IMR-90 (cell line): Measurements from ENCODE around the gene CTIF. TPM values are rescaled to one million over a fixed set of nuclear protein-coding genes. Genes with fewer than 3 reads are reported as not detected.

Experiments
- ATAC-seq: fragments of 200-7000 bp; cut with Tn5 transposase; 2 replicates; pipeline ENCODE4 v1.9.1; 2020; ENCODE audit warnings: low read depth, mild to moderate bottlenecking, moderate library complexity
- BruUV-seq: library from RNA; stranded (reverse); fragments of 400-500 nt; replicated peaks from 2 replicates; lab custom pipeline; 2021; lab: Mats Ljungman, UMichigan
- CTCF ChIA-PET: fragments of 300-600 bp; formaldehyde crosslinking; extraction: SDS; loops from one replicate; lab custom pipeline; 2021; ENCODE audit warnings: antibody characterized with exemption; lab: Yijun Ruan, JAX
- POLR2A ChIA-PET: fragments of 300-600 bp; sonication (Branson Sonifier 250); formaldehyde crosslinking; loops from one replicate; lab custom pipeline; 2022; ENCODE audit warnings: antibody characterized with exemption; ENCODE audit not compliant: unreplicated experiment; lab: Charles Lee
- DNase-seq: peaks from one replicate; pipeline ENCODE4 v3.0.0; 2013
- H2AFZ ChIP-seq: replicated peaks from 2 replicates; pipeline ENCODE3; 2013; ENCODE audit warnings: low read length, mild to moderate bottlenecking; ENCODE audit not compliant: poor library complexity
- H2AK5ac ChIP-seq: 2 replicates; pipeline ENCODE4 v1.6.1; 2013; ENCODE audit warnings: low read depth, low read length, inconsistent platforms
- H2AK9ac ChIP-seq: replicated peaks from 2 replicates; pipeline ENCODE3; 2013; ENCODE audit warnings: mild to moderate bottlenecking, low read depth, low read length, moderate library complexity; ENCODE audit not compliant: poor library complexity
- H2BK120ac ChIP-seq: 2 replicates; pipeline ENCODE4 v1.6.1; 2013; ENCODE audit warnings: low read depth, low read length, inconsistent platforms
- H2BK15ac ChIP-seq: 3 replicates; pipeline ENCODE4 v1.6.1; 2013; ENCODE audit warnings: low read depth, low read length, inconsistent platforms
- H2BK20ac ChIP-seq: 2 replicates; pipeline ENCODE4 v1.6.1; 2013; ENCODE audit warnings: low read depth, mild to moderate bottlenecking, inconsistent platforms, low read length, moderate library complexity
- H2BK5ac ChIP-seq: 2 replicates; pipeline ENCODE4 v1.6.1; 2013; ENCODE audit warnings: mild to moderate bottlenecking, low read depth, low read length, inconsistent platforms; ENCODE audit not compliant: poor library complexity, severe bottlenecking
- H3K14ac ChIP-seq: replicated peaks from 2 replicates; pipeline ENCODE4 v1.6.1; 2013; ENCODE audit warnings: low read depth, low read length, inconsistent platforms
- H3K18ac ChIP-seq: 2 replicates; pipeline ENCODE4 v1.6.1; 2013; ENCODE audit warnings: low read depth, low read length, control low read depth
- H3K23ac ChIP-seq: 2 replicates; pipeline ENCODE4 v1.6.1; 2013; ENCODE audit warnings: low read depth, low read length, inconsistent platforms
- H3K27ac ChIP-seq: 2 replicates; pipeline ENCODE4 v1.5.1; 2013; ENCODE audit warnings: mild to moderate bottlenecking, control low read depth, low read length; ENCODE audit not compliant: insufficient read depth
- H3K27me3 ChIP-seq: 2 replicates; pipeline ENCODE4 v1.6.1; 2013; ENCODE audit warnings: low read length; ENCODE audit not compliant: control insufficient read depth, insufficient read depth
- H3K36me3 ChIP-seq: 2 replicates; pipeline ENCODE4 v1.6.1; 2013; ENCODE audit warnings: low read length, mixed read lengths; ENCODE audit not compliant: control insufficient read depth, insufficient read depth
- H3K4ac ChIP-seq: 2 replicates; pipeline ENCODE4 v1.6.1; 2013; ENCODE audit warnings: low read depth, low read length, inconsistent platforms
- H3K4me1 ChIP-seq: 2 replicates; pipeline ENCODE4 v1.6.1; 2013; ENCODE audit warnings: low read length, mixed read lengths; ENCODE audit not compliant: control insufficient read depth, insufficient read depth
- H3K4me2 ChIP-seq: 2 replicates; pipeline ENCODE4 v1.6.1; 2013; ENCODE audit warnings: low read depth, mild to moderate bottlenecking, control low read depth, low read length, moderate library complexity
- H3K4me3 ChIP-seq: 2 replicates; pipeline ENCODE4 v1.5.1; 2013; ENCODE audit warnings: low read depth, mild to moderate bottlenecking, control low read depth, low read length, moderate library complexity; ENCODE audit not compliant: insufficient read depth
- H3K56ac ChIP-seq: 2 replicates; pipeline ENCODE4 v1.6.1; 2013; ENCODE audit warnings: low read length, inconsistent platforms; ENCODE audit not compliant: insufficient read depth; ENCODE audit errors: extremely low read depth
- H3K79me1 ChIP-seq, 2 experiments: 2 replicates each; pipeline ENCODE4 v1.6.1; 2013; ENCODE audit warnings: low read length in 2 of 2, inconsistent platforms in 1 of 2, low read depth in 1 of 2
- H3K9ac ChIP-seq: 2 replicates; pipeline ENCODE4 v1.6.1; 2013; ENCODE audit warnings: low read depth, low read length, control low read depth
- H3K9me1 ChIP-seq: 2 replicates; pipeline ENCODE4 v1.6.1; 2013; ENCODE audit warnings: low read length, inconsistent platforms; ENCODE audit not compliant: insufficient read depth
- H3K9me3 ChIP-seq: 2 replicates; pipeline ENCODE4 v1.6.1; 2013; ENCODE audit warnings: low read length; ENCODE audit not compliant: control insufficient read depth, insufficient read depth
- H4K20me1 ChIP-seq: 2 replicates; pipeline ENCODE4 v1.6.1; 2013; ENCODE audit warnings: low read length, inconsistent platforms; ENCODE audit not compliant: insufficient read depth
- H4K5ac ChIP-seq: 2 replicates; pipeline ENCODE4 v1.6.1; 2013; ENCODE audit warnings: mild to moderate bottlenecking, low read depth, low read length, control low read depth
- H4K8ac ChIP-seq, 2 experiments: 2 replicates each; pipeline ENCODE4 v1.6.1; 2013; ENCODE audit warnings: low read depth in 2 of 2, low read length in 2 of 2, control low read depth in 1 of 2, inconsistent platforms in 1 of 2
- H4K91ac ChIP-seq: 2 replicates; pipeline ENCODE4 v1.6.1; 2013; ENCODE audit warnings: low read depth, low read length, inconsistent platforms; ENCODE audit not compliant: insufficient read depth
- CHD1 ChIP-seq: IDR thresholded peaks from 2 replicates; pipeline ENCODE4 v1.6.1; 2012; ENCODE audit warnings: low read depth, low read length, improper control_type of control experiment
- ELK1 ChIP-seq: fragments of 150-350 bp; IDR thresholded peaks from 2 replicates; pipeline ENCODE4 v1.6.1; 2016; ENCODE audit warnings: low read depth, mild to moderate bottlenecking, low read length, moderate library complexity, borderline replicate concordance
- FOS ChIP-seq: fragments of 150-350 bp; IDR thresholded peaks from 2 replicates; pipeline ENCODE4 v1.6.1; 2016; ENCODE audit warnings: low read depth, low read length
- RCOR1 ChIP-seq: IDR thresholded peaks from 2 replicates; pipeline ENCODE4 v1.6.1; 2012; ENCODE audit warnings: mild to moderate bottlenecking, low read length, improper control_type of control experiment; ENCODE audit not compliant: insufficient replicate concordance
- SMC3 ChIP-seq: fragments of 150-350 bp; IDR thresholded peaks from 2 replicates; pipeline ENCODE4 v1.6.1; 2016; ENCODE audit warnings: low read depth, mild to moderate bottlenecking, antibody characterized with exemption, low read length, moderate library complexity
- WGBS, 2 experiments: methylation state at CpG; one replicate each; pipeline versions ENCODE4 v1.1.5 to v1.1.7; 2013; ENCODE audit warnings: missing lambda C conversion rate in 2 of 2; ENCODE audit not compliant: insufficient read length in 1 of 2; ENCODE audit errors: extremely low coverage in 2 of 2; 5-methylcytosine and 5-hydroxymethylcytosine counted together
- dilution Hi-C: fragments of 300-500 bp; cut with HindIII; formaldehyde crosslinking; loops from one replicate; pipeline ENCODE4 v1.14.3; 2018; ENCODE audit warnings: low sequenced_read_pairs; ENCODE audit not compliant: unreplicated experiment
- in situ Hi-C: fragments of 300-500 bp; cut with MboI; formaldehyde crosslinking; loops from 3 replicates; pipeline ENCODE4 v1.14.3; 2019; ENCODE audit warnings: low sequenced_read_pairs, inconsistent platforms, mixed read lengths
- intact Hi-C: fragments of 100-400 bp; cut with micrococcal nuclease; formaldehyde crosslinking; loops from 2 replicates; pipeline ENCODE4 v1.10.0; 2022
- polyA plus RNA-seq, 3 experiments: library from polyadenylated mRNA; depleted of rRNA; stranded (reverse); fragments of >200 nt; gene quantifications; 2 replicates each; pipeline ENCODE4 v1.2.3, GENCODE V29; 2012; ENCODE audit warnings: low replicate concordance in 1 of 3
- total RNA-seq: library from RNA; depleted of rRNA; stranded (reverse); fragments of >200 nt; gene quantifications from 2 replicates; pipeline ENCODE4 v1.2.3, GENCODE V29; 2012

The CTIF gene
- total and polyA plus RNA-seq, 2 of the 4 experiments (the other 2 are of a cell fraction) = 25.1 to 57.0 TPM

- dilution Hi-C loops (no loop called here), intact Hi-C loops (no loop called here), in situ Hi-C loops (no loop called here)
- H3K36me3 ChIP-seq = no peaks in the 10 kb centered on the region
- peak overlapping the region; percentile 38; the same call in 1 of the 2 replicates for H2AK5ac ChIP-seq
- peaks cover 6% of the 10 kb centered on the region for H3K9me1 ChIP-seq
- no peak overlapping the region for H3K4me3 ChIP-seq
- BruUV-seq = no TSS peak
- H2BK20ac ChIP-seq = no peak overlapping the region
- H3K56ac ChIP-seq = no peak overlapping the region
- no peak overlapping the region for H3K4me2 ChIP-seq
- ATAC-seq (no peak), DNase-seq (no peak)
- no peak overlapping the region for H3K27ac ChIP-seq
- 91% methylated on average over 4 of the region's 8 CpGs; no CpG with 5 or more reads in 1 of the 2 experiments for WGBS, 2 experiments
- peak overlapping the region; percentile 43; the same call in 1 of the 2 replicates for H2BK120ac ChIP-seq
- H3K23ac ChIP-seq = no peak overlapping the region
- H4K20me1 ChIP-seq = no peaks in the 10 kb centered on the region
- H3K14ac ChIP-seq = peak overlapping the region; percentile 17; the same call in 1 of the 2 replicates
- peak overlapping the region; percentile 70 for H2AFZ ChIP-seq
- H3K18ac ChIP-seq = no peak overlapping the region
- no peak overlapping the region; the same call in 1 of the 2 replicates for H4K91ac ChIP-seq
- no peak overlapping the region for H3K9ac ChIP-seq
- no peak overlapping the region for H4K5ac ChIP-seq
- POLR2A ChIA-PET = no interaction called here
- H4K8ac ChIP-seq = no peak overlapping the region
- H2AK9ac ChIP-seq = no peak overlapping the region
- peaks cover 0 to 3% of the 10 kb centered on the region in 2 experiments; a peak in 1 of 4 replicates for H3K79me1 ChIP-seq
- peak overlapping the region; percentile 46 for H3K4ac ChIP-seq
- no peak overlapping the region for H2BK15ac ChIP-seq
- CTCF ChIA-PET = no interaction called here
- no peak for TF ChIP-seq SMC3
- no peak for TF ChIP-seq RCOR1
- no peak for TF ChIP-seq CHD1
- no peak for TF ChIP-seq FOS
- TF ChIP-seq ELK1 = no peak
- peaks cover 5% of the 10 kb centered on the region for H3K4me1 ChIP-seq
- H3K9me3 ChIP-seq = no peaks in the 10 kb centered on the region
- no peaks in the 10 kb centered on the region for H3K27me3 ChIP-seq
- H2BK5ac ChIP-seq = no peak overlapping the region
Measured at GRCh38 chr18:48896326-48896874, 357.6 kb downstream of the CTIF start.
